MM.1S (cell line): ENCODE measurements around the gene HS6ST3.

ENCODE experiments used
- EZH2 ChIP-seq: fragments of 300-600 bp; sonication (generic); optimal IDR thresholded peaks from 2 replicates; pipeline ENCODE3; 2017; ENCODE audit warnings: low read depth, mild to moderate bottlenecking, antibody characterized with exemption, low read length, mixed read lengths
- TF ChIP-seq, protein P1 (sequence below): fragments of 300-600 bp; sonication (generic); IDR thresholded peaks from 2 replicates; pipeline ENCODE4 v1.5.1; 2016; ENCODE audit warnings: antibody characterized with exemption, low read length, mixed read lengths

DNA sequence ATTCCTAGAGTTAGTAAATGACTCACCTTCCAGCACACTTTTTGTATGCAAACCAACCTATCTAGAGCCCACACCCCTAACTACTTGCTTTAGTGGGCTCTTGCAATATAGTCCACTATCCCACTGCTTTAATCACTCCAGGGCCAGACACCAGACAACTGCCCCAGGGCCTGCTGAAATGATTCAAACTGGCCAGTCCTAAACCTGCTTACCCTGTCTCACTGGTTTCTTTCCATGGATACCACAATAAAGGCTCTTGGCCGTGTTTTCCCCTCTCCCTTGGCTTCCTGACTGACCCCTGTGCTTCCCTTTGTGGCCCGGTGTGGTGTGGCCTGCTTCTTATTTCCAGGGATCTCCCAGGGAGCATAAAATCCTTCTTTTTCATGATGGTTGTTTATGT is 14.6 kb downstream of the HS6ST3 start:
- TF ChIP-seq, protein P1, sequence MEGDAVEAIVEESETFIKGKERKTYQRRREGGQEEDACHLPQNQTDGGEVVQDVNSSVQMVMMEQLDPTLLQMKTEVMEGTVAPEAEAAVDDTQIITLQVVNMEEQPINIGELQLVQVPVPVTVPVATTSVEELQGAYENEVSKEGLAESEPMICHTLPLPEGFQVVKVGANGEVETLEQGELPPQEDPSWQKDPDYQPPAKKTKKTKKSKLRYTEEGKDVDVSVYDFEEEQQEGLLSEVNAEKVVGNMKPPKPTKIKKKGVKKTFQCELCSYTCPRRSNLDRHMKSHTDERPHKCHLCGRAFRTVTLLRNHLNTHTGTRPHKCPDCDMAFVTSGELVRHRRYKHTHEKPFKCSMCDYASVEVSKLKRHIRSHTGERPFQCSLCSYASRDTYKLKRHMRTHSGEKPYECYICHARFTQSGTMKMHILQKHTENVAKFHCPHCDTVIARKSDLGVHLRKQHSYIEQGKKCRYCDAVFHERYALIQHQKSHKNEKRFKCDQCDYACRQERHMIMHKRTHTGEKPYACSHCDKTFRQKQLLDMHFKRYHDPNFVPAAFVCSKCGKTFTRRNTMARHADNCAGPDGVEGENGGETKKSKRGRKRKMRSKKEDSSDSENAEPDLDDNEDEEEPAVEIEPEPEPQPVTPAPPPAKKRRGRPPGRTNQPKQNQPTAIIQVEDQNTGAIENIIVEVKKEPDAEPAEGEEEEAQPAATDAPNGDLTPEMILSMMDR: no peak
- TF ChIP-seq EZH2: no peak
